ENCODE results near the gene PAPPA2.

Gene PAPPA2

GRCh38 chr1:176850871-176851270 is 387.9 kb downstream of the PAPPA2 start:
- peak; percentile 14 for DNase-seq (ENCODE audit: low read depth)
- no peak for TF ChIP-seq CTCF (IDR thresholded peaks at IDR 0.05; ENCODE audit: insufficient read depth, low read depth, low read length, missing control alignments)

GRCh38 chr1:176852124-176852523 is 389.1 kb downstream of the PAPPA2 start:
- no peak for DNase-seq (ENCODE audit: low read depth)
- H3K4me3 ChIP-seq (ENCODE audit: low read length) = no peak overlapping the region
- no peak for TF ChIP-seq CTCF (IDR thresholded peaks at IDR 0.05; ENCODE audit: insufficient read depth, low read depth, low read length, missing control alignments)

More at GRCh38 chr1:176850871-176851270, 387.9 kb downstream of the PAPPA2 start:
- no peak overlapping the region for H3K4me3 ChIP-seq (ENCODE audit: low read length)

- no peak overlapping the region for H3K4me3 ChIP-seq (ENCODE audit: low read length)
- no peak for DNase-seq (ENCODE audit: low read depth)
- no peak for TF ChIP-seq CTCF (IDR thresholded peaks at IDR 0.05; ENCODE audit: insufficient read depth, low read depth, low read length, missing control alignments)
Measured at GRCh38 chr1:176853503-176853902, 390.5 kb downstream of the PAPPA2 start.

- no peak for TF ChIP-seq CTCF (IDR thresholded peaks at IDR 0.05; ENCODE audit: insufficient read depth, low read depth, low read length, missing control alignments)
- DNase-seq (ENCODE audit: low read depth) = no peak
- no peak overlapping the region for H3K4me3 ChIP-seq (ENCODE audit: low read length)
Measured at GRCh38 chr1:176854121-176854520, 391.1 kb downstream of the PAPPA2 start.

GRCh38 chr1:176854758-176855745 is 392.1 kb downstream of the PAPPA2 start:
- TF ChIP-seq CTCF (IDR thresholded peaks at IDR 0.05; ENCODE audit: insufficient read depth, low read depth, low read length, missing control alignments) = no peak
- no peak for DNase-seq (ENCODE audit: low read depth)
- H3K4me3 ChIP-seq (ENCODE audit: low read length) = no peak overlapping the region

GRCh38 chr1:176857632-176858031 is 394.7 kb downstream of the PAPPA2 start:
- no peak for TF ChIP-seq CTCF (IDR thresholded peaks at IDR 0.05; ENCODE audit: insufficient read depth, low read depth, low read length, missing control alignments)
- DNase-seq (ENCODE audit: low read depth) = peak; percentile 62
- no peak overlapping the region for H3K4me3 ChIP-seq (ENCODE audit: low read length)

All from epithelial cell of esophagus (primary cell).